ENCODE data around the gene LRRC37A2.
"Not testable (repeated sequence)": the region's sequence is repeated elsewhere in the genome, so short reads cannot be mapped to it uniquely, and the experiment has no call there.

LRRC37A2 gene

DNA sequence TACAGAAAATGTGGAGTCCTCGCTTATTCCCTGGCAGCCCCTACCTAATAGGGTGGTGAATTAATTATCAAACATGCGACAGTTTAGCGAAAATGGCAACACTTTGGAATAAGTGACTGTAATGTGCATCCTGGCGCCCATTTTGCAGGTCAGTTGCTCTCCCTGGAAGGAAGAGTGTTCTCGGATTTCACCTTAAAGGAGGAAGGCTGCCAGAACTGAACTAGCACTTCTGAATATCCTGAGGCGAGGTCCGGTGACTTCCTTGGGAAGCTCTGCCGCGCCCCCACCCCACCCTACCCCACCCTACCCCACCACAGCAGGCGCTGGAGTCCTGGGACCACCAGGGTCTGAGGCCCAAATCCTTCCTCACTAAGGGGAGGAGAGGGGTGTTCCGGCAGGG, at the start of gene LRRC37A2:
TSS of gene LRRC37A2 (plus strand) at position 301 of the 400 bp plus-strand sequence. CDS start 245 bp downstream, outside the sequence.
- not testable (repeated sequence) for DNase-seq (ENCODE audit: low read depth)

DNA sequence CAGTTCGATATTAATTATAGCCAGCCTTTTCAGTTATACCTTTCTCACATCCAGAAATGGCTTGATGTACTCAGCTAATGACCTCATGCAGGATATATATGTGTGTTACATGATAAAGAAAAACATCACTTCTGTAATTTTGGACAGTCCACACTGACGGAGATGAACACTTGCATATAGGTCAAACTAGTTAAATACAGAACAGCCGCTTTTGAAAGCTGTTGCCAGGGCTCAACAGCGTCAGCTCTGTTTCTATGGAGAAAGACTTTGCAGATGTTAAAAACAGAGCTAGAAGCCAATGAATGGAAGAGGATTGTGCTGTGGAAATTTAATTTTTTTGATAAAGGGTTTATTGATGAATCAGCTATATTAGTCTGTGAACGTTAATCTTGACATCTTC, 44.6 kb upstream of the LRRC37A2 start:
- DNase-seq (ENCODE audit: low read depth): not testable (repeated sequence)

DNA sequence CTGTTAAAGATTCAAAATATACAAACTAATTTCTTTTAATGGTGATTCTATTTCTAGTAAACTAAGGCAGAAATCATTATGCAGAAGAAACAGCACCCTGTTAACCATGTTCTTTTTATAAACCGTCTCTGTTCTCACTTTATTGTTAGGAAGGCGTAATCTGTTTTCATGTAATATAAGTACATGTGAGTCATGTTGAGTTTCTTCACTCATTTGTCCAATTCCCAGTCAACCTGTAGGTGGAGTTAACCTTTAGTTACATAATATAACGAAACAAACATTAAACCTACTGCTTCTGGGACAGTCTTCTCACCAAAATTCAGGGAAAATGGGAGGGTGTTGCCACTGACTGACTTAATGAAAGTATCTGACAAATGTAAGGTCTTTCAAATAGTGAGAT, 37.8 kb upstream of the LRRC37A2 start:
- not testable (repeated sequence) for DNase-seq (ENCODE audit: low read depth)

DNA sequence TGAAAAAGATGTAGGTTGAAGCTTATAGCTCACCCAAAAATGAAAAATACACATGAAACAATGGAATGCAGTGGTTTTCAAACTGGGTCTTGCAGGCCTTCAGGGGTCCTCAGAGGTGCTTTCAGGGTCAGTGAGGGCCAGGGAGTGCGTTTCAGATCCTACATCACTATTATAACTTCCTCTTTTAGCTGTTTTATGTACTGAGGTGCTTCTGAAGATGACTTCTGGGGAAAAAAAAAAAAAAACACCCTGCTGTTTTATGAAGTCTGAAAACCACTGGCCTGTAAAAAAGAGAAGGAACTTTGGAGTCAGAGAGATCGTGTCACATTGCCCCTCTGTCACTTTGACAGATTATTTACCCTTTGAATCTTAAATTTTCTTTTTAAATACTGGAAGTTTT, 36.7 kb upstream of the LRRC37A2 start:
- not testable (repeated sequence) for DNase-seq (ENCODE audit: low read depth)

DNA sequence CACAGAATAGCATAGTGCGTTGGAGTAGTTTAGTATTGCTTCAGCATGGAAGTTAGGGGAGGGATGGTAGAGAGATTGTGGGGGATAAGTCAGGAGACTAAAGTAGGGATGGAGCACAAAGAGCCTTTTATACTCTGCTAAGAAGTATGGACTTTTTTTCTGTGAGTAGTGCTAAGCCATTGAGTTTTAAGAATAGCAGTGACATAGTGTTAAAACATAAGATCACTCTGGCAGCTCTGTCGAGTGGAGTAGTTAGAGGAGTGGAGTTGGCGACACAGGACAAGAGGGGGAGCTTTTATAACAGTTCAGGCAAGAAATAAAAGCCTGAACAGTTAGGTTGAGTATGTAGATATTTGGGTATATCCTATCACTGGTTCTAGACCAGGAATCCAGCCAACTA, 33.4 kb upstream of the LRRC37A2 start:
- DNase-seq (ENCODE audit: low read depth): not testable (repeated sequence)

DNA sequence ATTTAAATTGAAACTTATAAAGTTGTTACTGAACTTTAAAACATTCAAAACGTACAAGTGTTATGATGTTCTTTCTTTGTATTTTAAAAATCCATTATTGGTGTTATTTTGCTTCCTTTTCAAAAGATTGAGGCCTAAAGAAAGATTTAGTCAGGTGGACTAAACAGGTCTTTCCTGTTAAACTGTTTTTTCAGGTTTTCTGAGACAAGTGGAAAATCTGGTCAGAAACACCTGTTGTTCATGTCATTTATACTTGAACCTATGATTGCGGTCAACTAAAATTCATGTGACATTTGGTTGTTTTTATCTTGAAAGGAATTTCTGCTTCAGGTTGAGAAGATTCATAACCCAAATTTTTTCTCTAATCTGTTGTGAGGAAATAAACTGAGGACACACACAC, 31.0 kb upstream of the LRRC37A2 start:
- DNase-seq (ENCODE audit: low read depth): not testable (repeated sequence)

DNA sequence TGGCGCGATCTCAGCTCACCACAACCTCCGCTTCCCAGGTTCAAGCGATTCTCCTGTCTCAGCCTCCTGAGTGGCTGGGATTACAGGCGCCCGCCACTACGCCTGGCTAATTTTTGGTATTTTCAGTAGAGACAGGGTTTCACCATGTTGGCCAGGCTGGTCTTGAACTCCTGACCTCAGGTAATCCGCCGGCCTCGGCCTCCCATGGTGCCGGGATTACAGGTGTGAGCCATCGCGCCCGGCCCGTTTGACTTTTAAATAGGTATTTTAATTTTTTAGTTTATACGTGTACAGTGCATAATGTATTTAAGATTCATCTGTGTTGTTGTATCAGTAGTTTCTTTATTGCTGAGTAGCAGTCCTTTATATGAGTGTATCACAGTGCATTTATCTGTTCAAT, 20.2 kb upstream of the LRRC37A2 start:
- DNase-seq (ENCODE audit: low read depth): not testable (repeated sequence)

DNA sequence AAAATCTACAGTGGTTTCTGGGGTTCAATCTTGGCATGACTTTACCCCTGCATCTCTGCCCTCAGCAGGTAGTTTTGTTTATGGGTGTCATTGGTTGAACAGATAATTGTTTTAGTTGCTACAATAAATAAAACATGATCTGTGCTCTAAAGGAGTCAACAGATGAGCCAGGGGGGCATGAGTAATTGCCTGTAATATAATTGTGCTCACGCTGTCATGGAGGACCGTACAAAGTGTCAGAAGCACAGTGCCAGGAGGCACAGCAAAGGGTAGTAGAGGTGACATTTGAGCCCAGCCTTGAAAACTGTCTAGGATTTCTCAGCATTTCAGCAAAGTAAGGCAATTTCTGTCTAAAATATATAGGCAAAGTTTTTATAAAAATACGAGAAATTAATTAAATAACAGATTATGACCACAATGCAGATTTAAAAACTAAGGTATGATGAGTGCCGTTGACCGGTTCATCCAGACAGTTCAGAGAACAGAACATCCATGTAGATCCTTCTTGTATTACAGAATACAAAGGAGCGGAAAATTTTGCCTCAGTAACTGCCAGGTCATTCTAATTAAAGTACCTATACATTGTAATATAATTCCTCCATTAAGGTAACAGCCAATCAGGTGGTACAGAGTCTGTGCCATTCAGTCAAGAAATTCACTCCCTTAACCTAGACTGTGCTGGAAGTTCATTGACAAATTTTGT, 12.7 kb upstream of the LRRC37A2 start:
- DNase-seq (ENCODE audit: low read depth): not testable (repeated sequence)

DNA sequence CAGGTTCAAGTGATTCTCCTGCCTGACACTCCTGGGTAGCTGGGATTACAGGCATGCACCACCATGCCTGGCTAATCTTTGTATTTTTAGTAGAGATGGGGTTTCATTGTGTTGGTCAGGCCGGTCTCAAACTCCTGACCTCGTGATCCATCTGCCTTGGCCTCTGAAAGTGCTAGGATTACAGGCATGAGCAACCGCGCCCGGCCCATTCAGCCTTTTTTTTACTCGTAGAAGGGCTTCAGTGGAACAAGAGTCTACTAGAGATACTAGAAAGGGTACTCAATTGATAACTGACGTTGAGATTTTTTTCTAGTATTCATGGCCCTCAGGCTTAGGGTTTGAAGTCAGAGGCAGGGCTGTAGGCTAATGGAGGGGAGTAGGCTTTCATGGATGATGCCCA, 6.4 kb upstream of the LRRC37A2 start:
- not testable (repeated sequence) for DNase-seq (ENCODE audit: low read depth)

DNA sequence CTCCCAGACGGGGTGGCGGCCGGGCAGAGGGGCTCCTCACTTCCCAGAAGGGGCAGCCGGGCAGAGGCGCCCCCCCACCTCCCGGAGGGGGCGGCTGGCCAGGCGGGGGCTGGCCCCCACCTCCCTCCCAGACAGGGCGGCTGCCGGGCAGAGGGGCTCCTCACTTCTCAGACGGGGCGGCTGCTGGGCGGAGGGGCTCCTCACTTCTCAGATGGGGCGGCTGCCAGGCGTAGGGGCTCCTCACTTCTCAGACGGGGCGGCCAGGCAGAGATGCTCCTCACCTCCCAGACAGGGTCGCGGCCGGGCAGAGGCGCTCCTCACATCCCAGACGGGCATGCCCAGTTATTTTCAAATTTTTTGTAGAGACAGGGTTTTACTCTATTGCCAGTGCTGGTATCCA, 22.4 kb downstream of the LRRC37A2 start:
- not testable (repeated sequence) for DNase-seq (ENCODE audit: low read depth)

DNA sequence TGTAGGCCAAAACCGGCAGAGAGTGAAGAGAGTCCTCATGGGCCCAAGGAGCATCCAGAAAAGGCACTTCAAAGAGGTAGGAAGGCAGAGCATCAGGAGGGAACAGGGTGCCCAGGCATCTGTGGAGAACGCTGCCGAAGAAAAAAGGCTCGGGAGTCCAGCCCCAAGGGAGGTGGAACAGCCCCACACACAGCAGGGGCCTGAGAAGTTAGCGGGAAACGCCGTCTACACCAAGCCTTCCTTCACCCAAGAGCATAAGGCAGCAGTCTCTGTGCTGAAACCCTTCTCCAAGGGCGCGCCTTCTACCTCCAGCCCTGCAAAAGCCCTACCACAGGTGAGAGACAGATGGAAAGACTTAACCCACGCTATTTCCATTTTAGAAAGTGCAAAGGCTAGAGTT, 36.3 kb downstream of the LRRC37A2 start:
- not testable (repeated sequence) for DNase-seq (ENCODE audit: low read depth)

DNA sequence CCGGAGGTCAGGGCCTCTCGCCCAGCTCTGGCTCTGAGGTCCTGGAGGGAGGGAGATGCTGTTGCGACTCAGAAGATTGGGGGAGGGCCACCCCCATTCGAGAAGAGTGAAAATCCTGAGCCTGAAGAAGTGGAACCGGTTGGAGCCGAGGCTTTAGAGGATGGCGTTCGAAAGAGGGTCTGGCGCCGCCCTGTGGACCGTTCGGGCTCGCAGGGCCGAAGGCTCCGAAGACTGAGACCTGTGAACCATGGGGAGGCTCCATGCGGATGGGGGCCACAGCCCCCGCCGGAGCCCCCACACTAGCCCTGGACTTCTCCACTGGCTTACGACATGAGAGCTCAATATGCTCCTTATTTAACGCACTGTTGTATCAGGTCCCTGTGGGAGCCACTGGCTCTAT, 46.9 kb downstream of the LRRC37A2 start:
- DNase-seq (ENCODE audit: low read depth): not testable (repeated sequence)

DNA sequence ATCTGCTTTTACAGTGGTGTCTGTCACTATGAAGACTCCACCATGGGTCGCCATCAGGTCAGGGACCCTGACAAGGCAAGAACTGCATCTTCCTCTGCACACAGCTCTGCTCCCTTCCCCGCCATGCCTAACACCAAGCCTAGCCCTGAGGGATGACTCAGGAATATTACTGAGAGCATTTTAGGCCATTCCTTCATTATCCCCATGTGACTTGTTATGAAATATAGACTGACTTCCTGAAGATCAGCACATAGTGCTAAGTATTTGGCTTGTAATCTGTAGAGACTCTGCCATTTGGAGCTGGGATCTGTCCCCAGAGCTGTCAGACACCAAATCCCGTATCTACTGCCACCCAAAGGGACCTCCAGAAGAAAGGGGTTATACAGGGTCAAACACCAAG, 47.8 kb downstream of the LRRC37A2 start:
- not testable (repeated sequence) for DNase-seq (ENCODE audit: low read depth)

DNA sequence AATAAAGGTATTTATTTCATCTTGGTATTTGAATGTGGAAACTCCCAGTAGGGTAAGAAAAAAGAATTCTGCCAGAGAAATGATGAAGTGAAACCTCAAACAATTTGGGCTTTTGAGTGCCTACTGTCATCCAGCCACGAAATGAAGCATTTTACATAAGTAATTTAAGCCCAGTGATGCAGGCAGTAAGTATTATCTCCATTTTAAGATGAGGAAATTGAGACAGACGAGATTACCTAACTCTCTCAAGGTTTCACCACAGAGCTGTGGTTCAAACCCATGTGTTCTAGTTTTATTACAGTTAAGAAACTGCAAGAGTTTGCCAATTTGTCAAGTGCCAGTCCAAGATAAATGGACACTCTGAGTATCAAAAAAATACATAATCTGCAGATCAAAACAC, 54.0 kb downstream of the LRRC37A2 start:
- DNase-seq (ENCODE audit: low read depth): not testable (repeated sequence)

DNA sequence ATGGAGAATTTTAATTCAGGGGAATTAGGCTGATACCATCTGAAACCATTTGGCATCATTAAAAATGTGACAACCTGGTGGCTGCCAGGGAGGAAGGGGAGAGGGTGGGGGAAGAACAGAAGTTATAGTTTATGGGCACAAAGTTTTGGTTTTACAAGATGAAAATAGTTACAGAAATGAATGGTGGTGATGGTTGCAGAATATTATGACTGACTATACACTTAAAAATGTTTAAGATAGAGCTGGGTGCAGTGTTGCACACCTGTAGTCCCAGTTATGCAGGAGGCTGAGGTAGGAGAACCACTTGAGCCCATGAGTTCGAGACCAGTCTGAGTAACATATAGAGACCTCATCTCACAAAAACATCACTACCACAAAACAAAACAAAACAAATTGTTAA, 54.7 kb downstream of the LRRC37A2 start:
- not testable (repeated sequence) for DNase-seq (ENCODE audit: low read depth)

DNA sequence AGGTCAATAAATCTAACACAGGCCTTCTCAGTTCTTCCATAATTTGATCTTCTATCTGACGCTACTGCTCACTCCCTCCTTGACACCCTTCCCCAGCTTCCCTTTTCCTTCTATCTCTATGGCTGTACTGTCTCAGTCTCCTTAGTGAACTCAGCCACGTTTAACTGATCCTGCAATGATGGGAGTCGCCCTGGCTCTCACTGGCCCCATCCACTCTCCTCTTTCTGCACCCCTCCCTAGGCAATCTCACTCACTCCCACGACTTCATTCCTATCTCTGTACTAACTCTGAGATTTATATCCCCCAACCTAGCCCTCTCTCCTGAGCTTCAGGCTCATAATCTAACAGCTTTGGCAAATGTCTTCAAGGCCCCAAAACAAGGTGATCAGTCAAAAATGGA, 59.5 kb downstream of the LRRC37A2 start:
- DNase-seq (ENCODE audit: low read depth): not testable (repeated sequence)

DNA sequence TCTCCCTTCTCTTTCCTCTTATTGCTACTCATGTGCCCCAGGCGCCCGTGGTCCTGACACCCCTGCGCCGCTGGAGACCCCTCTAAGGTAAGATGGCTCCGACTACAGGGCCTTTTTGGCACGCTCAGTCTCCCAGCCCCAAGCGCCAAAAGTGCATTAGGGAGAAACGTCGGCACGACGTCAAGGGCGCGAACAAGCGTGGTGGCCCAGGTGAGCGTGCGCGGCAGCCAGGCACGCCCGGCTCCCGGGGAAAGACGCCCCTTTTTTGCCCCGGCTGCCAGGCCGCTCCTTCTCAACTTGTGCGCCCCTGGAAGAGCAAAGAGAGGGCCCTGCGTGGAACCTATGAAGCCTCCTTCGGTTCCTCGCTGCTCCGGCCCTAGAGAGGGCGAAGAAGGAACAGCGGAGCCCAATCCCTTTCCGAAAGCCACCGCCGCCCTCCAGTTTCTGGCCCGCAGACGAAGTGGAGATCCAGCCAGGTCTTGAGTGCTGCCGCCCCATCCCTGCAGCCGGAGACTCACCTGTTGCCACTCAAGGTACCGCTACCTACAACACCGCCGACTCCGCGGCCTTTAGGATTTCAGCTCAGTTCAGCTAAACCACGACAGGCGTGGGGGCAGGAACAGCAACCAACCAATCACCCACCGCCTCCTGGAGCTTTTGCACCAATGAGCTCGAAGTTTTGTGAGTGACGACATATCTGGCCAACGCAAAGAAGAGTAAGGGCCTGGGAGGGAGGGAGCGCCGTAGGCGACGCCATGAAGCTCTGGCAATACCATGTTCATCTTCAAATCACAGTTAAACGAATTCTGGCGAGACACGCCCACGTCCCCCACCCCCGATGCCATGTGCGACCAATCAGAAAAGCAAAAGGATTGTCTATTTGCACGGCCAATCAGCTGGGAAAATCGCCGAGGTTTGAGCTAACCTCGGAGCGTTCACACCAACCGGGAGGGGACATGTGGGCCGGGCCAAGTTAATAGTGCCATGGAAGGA, 67.1 kb downstream of the LRRC37A2 start, which contains the start of gene ARL17A:
TSS of gene ARL17A (minus strand) at position 609 of the 993 bp plus-strand sequence. CDS start 3,369 bp downstream, outside the sequence.
- DNase-seq (ENCODE audit: low read depth): peak; percentile 21

DNA sequence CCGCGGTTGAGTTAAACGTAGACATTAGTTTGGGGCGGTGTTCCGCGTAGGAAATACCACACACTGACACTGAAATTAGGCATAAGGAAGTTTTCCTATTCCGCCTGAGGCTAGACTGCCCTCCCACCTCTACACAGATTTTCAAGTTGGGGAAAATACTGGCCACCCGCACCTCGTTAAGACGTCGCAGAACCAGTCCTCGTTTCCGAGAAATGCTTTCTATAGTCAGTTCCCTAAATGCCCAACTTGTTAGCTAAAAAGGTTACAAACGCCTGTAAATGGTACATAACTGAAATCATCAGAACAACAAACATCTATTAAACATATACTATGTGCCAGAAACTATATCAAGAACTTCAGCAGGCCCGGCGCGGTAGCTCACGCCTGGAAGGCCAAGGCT, 67.8 kb downstream of the LRRC37A2 start:
- DNase-seq (ENCODE audit: low read depth): not testable (repeated sequence)

DNA sequence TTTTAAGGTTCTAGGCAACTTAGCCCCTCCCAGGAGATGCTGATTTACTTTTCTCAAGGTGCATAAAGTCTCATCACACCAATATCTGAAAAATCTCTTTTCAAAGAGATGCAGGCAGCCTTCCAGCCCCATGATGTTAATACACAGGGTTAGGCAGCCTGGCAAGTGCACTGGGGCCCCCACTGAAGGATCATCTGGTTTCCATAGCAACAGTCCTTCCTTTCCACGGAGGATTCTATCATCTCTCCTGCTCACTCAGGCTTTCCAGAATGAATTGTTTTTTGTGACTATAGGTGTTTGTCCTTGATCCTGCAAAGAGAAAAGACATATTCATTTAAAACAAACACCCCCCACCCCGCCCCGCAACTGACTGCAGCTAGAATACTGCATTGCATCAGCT, 73.2 kb downstream of the LRRC37A2 start:
- not testable (repeated sequence) for DNase-seq (ENCODE audit: low read depth)

DNA sequence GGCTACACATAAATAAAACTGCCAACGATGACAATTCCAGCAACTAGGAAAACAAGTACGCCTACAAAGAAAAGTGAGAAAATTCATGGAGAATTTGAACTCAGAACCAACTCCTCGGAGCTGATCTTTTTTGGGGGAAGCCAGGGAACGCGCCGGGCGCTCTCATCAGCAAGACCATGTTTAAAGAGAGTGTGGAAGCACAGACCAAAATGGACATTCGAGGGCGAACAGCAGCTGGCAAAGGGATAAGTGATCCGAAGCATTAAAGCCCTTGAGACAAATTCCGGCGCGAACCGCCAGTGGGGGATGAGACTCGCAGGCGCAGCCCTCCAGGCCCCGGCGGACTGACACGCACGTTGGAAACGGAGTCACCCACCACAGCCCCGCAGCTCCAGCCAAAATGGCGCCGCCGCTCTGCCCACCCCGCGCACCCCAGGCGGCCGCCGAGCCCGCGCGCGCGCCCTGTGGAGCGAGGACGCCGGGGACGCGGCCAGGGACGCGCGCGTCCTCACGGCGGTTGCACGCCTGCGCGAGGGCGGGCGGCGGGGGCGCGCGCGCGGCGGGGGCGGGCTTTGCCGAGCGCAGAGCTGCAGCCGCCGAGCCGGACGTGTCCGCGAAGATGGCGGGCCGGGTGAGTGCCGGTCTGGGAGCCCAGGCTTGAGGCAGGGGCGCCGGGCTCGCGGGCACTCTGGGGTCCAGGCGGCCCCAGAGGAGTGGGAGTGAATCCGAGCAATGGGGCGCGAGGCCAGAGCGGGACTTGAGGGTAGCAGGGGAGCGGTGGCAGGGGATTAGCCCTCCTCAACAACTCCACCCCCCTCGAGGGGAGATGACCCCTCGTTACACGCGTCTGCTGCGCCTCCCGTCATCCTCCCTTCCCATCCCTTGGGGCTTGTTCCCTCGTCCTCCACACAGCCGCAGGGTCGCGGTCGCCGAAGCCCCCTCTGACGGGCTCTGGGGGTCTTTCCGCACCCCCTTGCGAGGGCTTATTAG, 78.2 kb downstream of the LRRC37A2 start, which contains the start of gene NSF:
TSS of gene NSF (plus strand) at position 513 of the 990 bp plus-strand sequence. CDS start at position 620, 107 bp downstream.
- DNase-seq (ENCODE audit: low read depth): not testable (repeated sequence)

DNA sequence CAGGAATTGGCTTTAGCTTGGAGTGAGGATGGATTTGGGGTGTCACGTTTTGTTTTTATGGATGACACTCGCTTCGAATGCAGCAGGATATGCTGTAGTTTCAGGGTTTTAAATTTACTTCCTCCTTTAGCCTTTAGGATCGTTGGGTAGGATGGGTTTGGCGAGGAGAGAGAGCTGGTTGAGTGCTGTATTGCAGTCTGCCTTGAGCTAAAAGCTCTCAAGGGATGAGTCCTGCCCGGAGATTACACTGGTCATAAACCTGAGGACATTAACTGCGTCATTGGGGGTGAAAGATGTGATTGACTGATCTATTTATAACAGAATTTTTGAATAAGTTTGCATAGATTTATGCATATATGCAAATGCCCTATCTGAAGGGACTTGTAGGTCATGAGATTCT, 79.1 kb downstream of the LRRC37A2 start:
- DNase-seq (ENCODE audit: low read depth): not testable (repeated sequence)

Measured in stimulated activated CD8-positive, alpha-beta memory T cell treated with anti-CD3 and anti-CD28 coated beads, Interleukin-15, amount 100 ng/mL, for 24 hours (primary cell).